Measurements from ENCODE around the gene PINLYP.

The PINLYP gene

DNA sequence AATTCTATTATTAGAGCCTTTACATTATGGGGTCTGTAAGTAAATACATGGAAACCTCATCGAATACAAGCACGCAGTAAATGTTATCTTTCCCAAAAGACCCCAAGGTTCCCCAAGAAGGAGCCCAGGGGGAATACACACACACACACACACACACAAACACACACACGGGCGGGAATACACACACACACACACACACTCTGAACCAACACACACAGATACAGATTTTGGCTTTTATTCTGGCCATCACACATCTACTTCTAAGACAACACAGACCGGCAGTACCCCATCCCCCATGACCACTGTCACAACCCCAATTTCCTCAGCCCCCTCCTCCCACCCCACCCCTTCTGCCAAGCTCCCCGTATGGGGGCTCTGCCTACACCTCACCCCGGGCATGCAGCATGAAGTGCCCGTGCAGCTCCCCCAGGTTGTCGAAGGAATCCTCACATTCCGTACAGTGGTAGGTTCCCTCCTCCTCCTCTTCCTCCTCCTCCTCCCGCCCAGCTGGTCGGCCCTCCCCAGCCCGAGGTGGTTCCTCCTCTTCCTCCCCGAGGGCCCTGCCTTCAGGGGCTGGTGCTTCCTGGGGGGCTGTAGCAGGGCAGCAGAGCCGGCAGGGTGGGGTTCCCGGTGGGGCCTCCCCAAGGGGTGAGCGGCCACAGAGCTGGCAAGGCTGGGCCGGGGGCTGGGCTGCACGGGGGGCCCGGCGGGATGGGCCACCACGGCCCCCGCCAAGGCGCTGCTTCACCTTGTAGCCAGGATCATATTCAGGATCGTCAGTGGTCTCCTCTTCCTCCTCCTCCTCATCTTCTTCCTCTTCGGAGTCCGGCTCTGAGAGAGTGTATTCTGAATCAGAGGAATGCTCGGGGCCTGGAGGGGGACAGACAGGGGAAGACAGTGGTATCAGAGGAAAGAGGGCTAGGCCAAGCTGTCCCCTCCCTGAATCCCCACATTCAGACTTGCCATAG lies 31.9 kb downstream of the PINLYP start:
- H3K4me3 ChIP-seq (ENCODE audit: low read length in 2 of 2): no peak overlapping the region
- H3K27me3 ChIP-seq (ENCODE audit: control insufficient read depth in 1 of 2, insufficient read depth in 2 of 2, low read length in 2 of 2): no peaks in the 10 kb centered on the region
- H3K27ac ChIP-seq (ENCODE audit: low read length): no peak overlapping the region
- H3K9me3 ChIP-seq (ENCODE audit: control insufficient read depth in 2 of 2, low read length in 2 of 2): no peaks in the 10 kb centered on the region
- peaks cover 15 to 19% of the 10 kb centered on the region in 2 donors for H3K36me3 ChIP-seq (ENCODE audit: control insufficient read depth in 2 of 2, insufficient read depth in 2 of 2, low read length in 2 of 2)
- no peak overlapping the region for H3K9ac ChIP-seq (ENCODE audit: low read length in 2 of 2)
- H3K4me1 ChIP-seq (ENCODE audit: control insufficient read depth, insufficient read depth, low read length): no peaks in the 10 kb centered on the region

DNA sequence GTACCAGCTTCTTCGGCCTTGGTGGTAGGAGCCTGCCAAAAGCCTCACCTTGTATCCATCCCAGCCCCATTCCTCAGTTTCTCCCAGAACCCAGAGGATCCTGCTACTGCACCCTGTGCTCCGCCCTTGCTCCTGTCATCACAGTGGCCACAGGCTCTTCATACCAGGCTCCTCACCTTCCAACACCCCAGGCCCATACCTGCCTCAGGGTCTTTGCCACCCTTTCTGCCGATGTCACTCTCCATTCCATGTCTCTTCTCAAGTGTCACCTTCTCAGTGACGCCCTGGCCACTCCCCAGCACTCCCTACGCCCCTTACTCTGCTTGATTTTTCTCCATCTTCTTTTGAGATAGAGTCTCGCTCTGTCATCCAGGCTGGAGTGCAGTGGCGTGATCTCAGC lies 34.3 kb downstream of the PINLYP start:
- no peaks in the 10 kb centered on the region for H3K4me1 ChIP-seq (ENCODE audit: control insufficient read depth, insufficient read depth, low read length)
- peaks cover 22 to 24% of the 10 kb centered on the region in 2 donors for H3K36me3 ChIP-seq (ENCODE audit: control insufficient read depth in 2 of 2, insufficient read depth in 2 of 2, low read length in 2 of 2)

DNA sequence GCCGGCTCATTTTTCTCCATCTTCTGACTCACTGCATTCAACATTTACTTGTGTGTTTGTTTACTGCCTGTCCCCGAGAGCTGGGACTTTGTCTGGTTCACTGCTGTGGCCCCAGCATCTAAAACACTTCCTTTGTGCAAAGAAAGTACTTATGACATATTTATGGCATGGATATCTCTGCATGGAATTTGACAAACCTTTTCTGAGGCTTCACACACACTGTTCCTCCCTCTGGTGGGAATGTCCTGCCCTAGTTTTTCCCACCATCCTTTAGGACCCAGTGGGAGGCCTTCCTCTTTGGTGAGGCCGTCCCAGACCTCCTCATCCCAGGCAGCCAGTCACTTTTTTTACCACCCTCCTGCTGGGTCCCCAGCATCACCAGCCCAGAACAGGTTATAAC lies 34.9 kb downstream of the PINLYP start:
- Histone ChIP-seq H3K36me3 (ENCODE audit: control insufficient read depth in 2 of 2, insufficient read depth in 2 of 2, low read length in 2 of 2) (peaks cover 22 to 24% of the 10 kb centered on the region in 2 donors), H3K27ac (ENCODE audit: low read length) (no peak overlapping the region), H3K9me3 (ENCODE audit: control insufficient read depth in 2 of 2, low read length in 2 of 2) (no peaks in the 10 kb centered on the region), H3K9ac (ENCODE audit: low read length in 2 of 2) (no peak overlapping the region), H3K27me3 (ENCODE audit: control insufficient read depth in 1 of 2, insufficient read depth in 2 of 2, low read length in 2 of 2) (no peaks in the 10 kb centered on the region), H3K4me1 (ENCODE audit: control insufficient read depth, insufficient read depth, low read length) (no peaks in the 10 kb centered on the region), H3K4me3 (ENCODE audit: low read length in 2 of 2) (no peak overlapping the region)

More for the DNA sequence above, 34.3 kb downstream of the PINLYP start:
- H3K9me3 ChIP-seq (ENCODE audit: control insufficient read depth in 2 of 2, low read length in 2 of 2): no peaks in the 10 kb centered on the region
- H3K9ac ChIP-seq (ENCODE audit: low read length in 2 of 2): no peak overlapping the region
- H3K27me3 ChIP-seq (ENCODE audit: control insufficient read depth in 1 of 2, insufficient read depth in 2 of 2, low read length in 2 of 2): no peaks in the 10 kb centered on the region
- H3K4me3 ChIP-seq (ENCODE audit: low read length in 2 of 2): no peak overlapping the region
- no peak overlapping the region for H3K27ac ChIP-seq (ENCODE audit: low read length)

DNA sequence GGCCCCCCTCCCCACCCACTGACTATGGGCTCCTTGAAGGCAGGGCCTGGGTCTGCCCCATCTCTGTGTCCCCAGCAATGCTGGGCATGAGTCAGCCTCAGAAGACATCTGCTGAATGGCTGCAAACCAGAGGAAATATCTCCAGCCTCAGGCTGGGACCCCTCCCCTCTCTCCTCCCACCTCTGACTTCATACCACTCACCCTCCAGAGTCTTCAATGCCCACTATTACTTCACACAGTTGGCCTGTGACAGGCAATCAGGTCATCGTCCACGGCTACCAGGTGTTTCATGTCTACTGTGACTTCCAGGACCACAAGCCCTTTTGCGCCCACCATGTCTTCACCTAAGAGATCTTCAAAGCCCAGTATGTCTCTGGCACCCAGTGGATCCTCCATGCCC lies 36.2 kb downstream of the PINLYP start, which contains the start of gene SRRM5:
Gene SRRM5, plus strand, starts transcription at position 301 of the 400 bp plus-strand sequence. Its CDS starts 34 bp downstream, at position 335.
- no peaks in the 10 kb centered on the region for H3K27me3 ChIP-seq (ENCODE audit: control insufficient read depth in 1 of 2, insufficient read depth in 2 of 2, low read length in 2 of 2)
- no peak within 1 kb of the TSS for H3K4me3 ChIP-seq (ENCODE audit: low read length in 2 of 2)
- H3K9ac ChIP-seq (ENCODE audit: low read length in 2 of 2): no peak within 1 kb of the TSS
- peaks cover 19 to 23% of the 10 kb centered on the region in 2 donors for H3K36me3 ChIP-seq (ENCODE audit: control insufficient read depth in 2 of 2, insufficient read depth in 2 of 2, low read length in 2 of 2)
- H3K27ac ChIP-seq (ENCODE audit: low read length): no peak within 1 kb of the TSS
- no peaks in the 10 kb centered on the region for H3K9me3 ChIP-seq (ENCODE audit: control insufficient read depth in 2 of 2, low read length in 2 of 2)
- H3K4me1 ChIP-seq (ENCODE audit: control insufficient read depth, insufficient read depth, low read length): no peaks in the 10 kb centered on the region

DNA sequence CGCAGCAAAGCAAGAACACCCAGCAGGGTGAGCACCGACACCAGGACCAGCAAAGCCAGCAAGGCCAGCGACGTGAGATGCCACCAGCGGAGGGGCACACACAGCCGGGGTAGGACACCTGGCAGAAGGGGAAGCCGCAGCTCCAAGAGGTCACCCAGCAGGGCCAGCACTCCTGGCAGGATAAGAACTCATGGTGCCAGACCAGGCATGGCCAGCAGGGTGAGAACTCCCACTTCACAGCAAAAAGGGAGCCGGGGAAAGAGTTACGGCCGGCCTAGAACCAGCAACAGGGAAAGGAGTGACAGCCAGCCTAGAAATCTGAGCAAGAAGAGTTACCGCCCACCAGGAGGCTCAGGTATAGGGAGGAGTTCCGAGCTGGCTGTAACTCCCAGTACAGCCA lies 36.8 kb downstream of the PINLYP start:
- Histone ChIP-seq H3K9ac (ENCODE audit: low read length in 2 of 2) (no peak overlapping the region), H3K4me3 (ENCODE audit: low read length in 2 of 2) (no peak overlapping the region), H3K27ac (ENCODE audit: low read length) (no peak overlapping the region), H3K27me3 (ENCODE audit: control insufficient read depth in 1 of 2, insufficient read depth in 2 of 2, low read length in 2 of 2) (no peaks in the 10 kb centered on the region), H3K4me1 (ENCODE audit: control insufficient read depth, insufficient read depth, low read length) (no peaks in the 10 kb centered on the region), H3K9me3 (ENCODE audit: control insufficient read depth in 2 of 2, low read length in 2 of 2) (no peaks in the 10 kb centered on the region), H3K36me3 (ENCODE audit: control insufficient read depth in 2 of 2, insufficient read depth in 2 of 2, low read length in 2 of 2) (peaks cover 13 to 21% of the 10 kb centered on the region in 2 donors)

DNA sequence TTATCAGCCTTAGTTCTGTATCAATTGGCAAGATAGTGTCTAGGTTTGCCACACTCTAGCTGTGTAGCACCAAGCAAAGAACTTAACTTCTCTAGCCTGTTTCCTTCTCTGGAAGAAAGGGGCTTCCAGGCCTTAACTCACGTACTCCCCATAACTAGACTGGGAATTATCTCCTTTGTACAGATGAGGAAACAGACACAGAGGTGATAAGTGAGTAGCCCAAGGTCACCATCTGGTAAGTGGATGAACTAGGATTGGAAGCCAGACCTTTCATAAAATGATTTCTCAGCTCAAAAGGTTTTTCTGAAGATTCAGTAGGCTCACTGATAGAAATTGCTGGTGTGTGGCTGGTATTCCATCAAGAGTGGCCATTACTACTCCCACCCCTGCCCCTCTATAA lies 40.7 kb downstream of the PINLYP start:
- no peak overlapping the region for H3K27ac ChIP-seq (ENCODE audit: low read length)
- peaks cover 7 to 19% of the 10 kb centered on the region in 2 donors for H3K36me3 ChIP-seq (ENCODE audit: control insufficient read depth in 2 of 2, insufficient read depth in 2 of 2, low read length in 2 of 2)
- H3K9ac ChIP-seq (ENCODE audit: low read length in 2 of 2): no peak overlapping the region
- no peaks in the 10 kb centered on the region for H3K9me3 ChIP-seq (ENCODE audit: control insufficient read depth in 2 of 2, low read length in 2 of 2)
- no peaks in the 10 kb centered on the region for H3K27me3 ChIP-seq (ENCODE audit: control insufficient read depth in 1 of 2, insufficient read depth in 2 of 2, low read length in 2 of 2)
- H3K4me1 ChIP-seq (ENCODE audit: control insufficient read depth, insufficient read depth, low read length): peaks cover 17% of the 10 kb centered on the region
- H3K4me3 ChIP-seq (ENCODE audit: low read length in 2 of 2): no peak overlapping the region

DNA sequence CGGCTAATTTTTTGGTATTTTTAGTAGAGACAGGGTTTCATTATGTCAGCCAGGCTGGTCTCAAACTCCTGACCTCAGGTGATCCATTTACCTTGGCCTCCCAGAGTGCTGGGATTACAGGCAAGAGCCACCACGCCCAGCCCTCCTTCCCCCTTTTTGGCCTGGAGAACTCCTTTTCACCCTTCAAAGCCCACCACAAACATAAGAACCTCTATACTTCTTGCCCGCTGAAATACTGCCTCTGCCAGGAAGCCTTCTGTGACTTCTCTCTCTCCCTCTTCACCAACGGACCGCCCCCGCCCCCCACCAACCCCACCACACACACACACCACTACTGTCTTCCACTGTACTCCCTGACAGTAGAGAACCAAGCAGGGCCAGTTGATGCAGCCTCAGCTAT lies 41.4 kb downstream of the PINLYP start:
- Histone ChIP-seq H3K4me1 (ENCODE audit: control insufficient read depth, insufficient read depth, low read length) (peaks cover 17% of the 10 kb centered on the region), H3K27me3 (ENCODE audit: control insufficient read depth in 1 of 2, insufficient read depth in 2 of 2, low read length in 2 of 2) (no peaks in the 10 kb centered on the region), H3K4me3 (ENCODE audit: low read length in 2 of 2) (no peak overlapping the region), H3K9ac (ENCODE audit: low read length in 2 of 2) (no peak overlapping the region), H3K36me3 (ENCODE audit: control insufficient read depth in 2 of 2, insufficient read depth in 2 of 2, low read length in 2 of 2) (peaks cover 7 to 15% of the 10 kb centered on the region in 2 donors), H3K27ac (ENCODE audit: low read length) (no peak overlapping the region), H3K9me3 (ENCODE audit: control insufficient read depth in 2 of 2, low read length in 2 of 2) (no peaks in the 10 kb centered on the region)

DNA sequence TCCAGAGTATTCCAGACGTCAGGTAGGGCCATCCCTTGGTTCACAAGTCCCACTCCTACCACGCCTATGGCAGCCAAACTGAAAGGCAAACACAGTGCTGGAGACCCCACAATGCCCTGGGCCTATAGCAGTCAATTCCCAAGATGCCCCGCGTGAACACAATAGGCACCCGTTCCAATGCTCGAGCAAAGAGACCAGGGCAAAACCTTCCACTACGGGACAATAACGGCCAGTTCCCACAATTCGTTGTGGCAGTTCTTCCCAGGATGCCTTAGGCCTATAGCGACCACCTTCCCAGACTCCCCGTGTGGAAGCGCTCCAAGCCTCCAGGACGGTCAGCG lies 43.3 kb downstream of the PINLYP start:
- H3K36me3 ChIP-seq (ENCODE audit: control insufficient read depth in 2 of 2, insufficient read depth in 2 of 2, low read length in 2 of 2): peaks cover 3% of the 10 kb centered on the region in 2 donors

DNA sequence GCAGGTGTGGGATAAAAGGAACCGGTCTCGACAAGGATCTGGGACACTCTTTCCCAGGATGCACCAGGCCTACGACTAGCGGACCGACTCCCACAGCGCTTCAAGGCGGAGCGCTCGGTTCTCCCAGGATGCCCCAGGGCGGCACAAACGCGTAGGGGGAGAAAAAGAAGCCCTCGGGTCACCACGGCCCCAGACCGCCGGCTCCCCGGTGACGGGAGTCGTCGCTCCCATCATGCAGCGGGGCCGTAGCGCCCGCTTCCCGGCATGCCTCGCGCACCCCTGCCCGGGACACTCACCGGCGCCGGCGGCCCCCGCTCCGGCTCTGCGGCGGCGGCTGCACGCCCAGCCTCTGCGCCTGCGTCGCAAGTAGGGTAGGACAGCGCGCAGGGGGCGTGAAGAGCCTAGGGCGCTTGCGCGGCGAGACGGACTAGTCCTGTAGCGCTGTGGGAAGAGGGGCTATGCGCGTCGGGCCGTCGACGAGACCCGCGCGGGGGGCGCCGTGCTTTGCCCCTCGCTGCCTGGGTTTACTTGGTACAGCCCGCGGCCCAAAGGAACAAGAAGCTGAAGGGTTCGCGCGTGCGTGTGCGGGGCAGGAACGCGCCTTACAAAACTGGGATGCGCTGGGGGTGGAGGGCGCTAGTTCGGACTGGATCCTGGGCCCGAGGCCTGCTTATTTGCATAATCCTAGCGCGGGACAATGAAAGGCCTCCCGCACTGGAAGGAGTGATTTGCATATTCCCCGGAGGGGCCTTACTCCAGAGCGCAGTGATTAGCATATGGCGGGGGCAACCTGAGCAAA lies 43.9 kb downstream of the PINLYP start, which contains the start of gene ZNF428:
Gene ZNF428, minus strand, starts transcription at position 368 of the 799 bp plus-strand sequence. CDS start 5,325 bp downstream, outside the sequence.
- peak within 1 kb of the TSS; percentile 79 to 96 for H3K4me3 ChIP-seq (ENCODE audit: low read length in 2 of 2)
- no peaks in the 10 kb centered on the region for H3K36me3 ChIP-seq (ENCODE audit: control insufficient read depth in 2 of 2, insufficient read depth in 2 of 2, low read length in 2 of 2)
- H3K9me3 ChIP-seq (ENCODE audit: control insufficient read depth in 2 of 2, low read length in 2 of 2): no peaks in the 10 kb centered on the region
- H3K27ac ChIP-seq (ENCODE audit: low read length): peak within 1 kb of the TSS; percentile 90
- no peaks in the 10 kb centered on the region for H3K27me3 ChIP-seq (ENCODE audit: control insufficient read depth in 1 of 2, insufficient read depth in 2 of 2, low read length in 2 of 2)
- peak within 1 kb of the TSS; percentile 72 to 99 for H3K9ac ChIP-seq (ENCODE audit: low read length in 2 of 2)
- peaks cover 17% of the 10 kb centered on the region for H3K4me1 ChIP-seq (ENCODE audit: control insufficient read depth, insufficient read depth, low read length)

More for the DNA sequence above, 43.3 kb downstream of the PINLYP start:
- H3K9ac ChIP-seq (ENCODE audit: low read length in 2 of 2): peak overlapping the region; percentile 72 to 99
- H3K9me3 ChIP-seq (ENCODE audit: control insufficient read depth in 2 of 2, low read length in 2 of 2): no peaks in the 10 kb centered on the region
- no peaks in the 10 kb centered on the region for H3K27me3 ChIP-seq (ENCODE audit: control insufficient read depth in 1 of 2, insufficient read depth in 2 of 2, low read length in 2 of 2)
- peaks cover 17% of the 10 kb centered on the region for H3K4me1 ChIP-seq (ENCODE audit: control insufficient read depth, insufficient read depth, low read length)
- H3K27ac ChIP-seq (ENCODE audit: low read length): peak overlapping the region; percentile 90
- peak overlapping the region; percentile 79 to 96 for H3K4me3 ChIP-seq (ENCODE audit: low read length in 2 of 2)

DNA sequence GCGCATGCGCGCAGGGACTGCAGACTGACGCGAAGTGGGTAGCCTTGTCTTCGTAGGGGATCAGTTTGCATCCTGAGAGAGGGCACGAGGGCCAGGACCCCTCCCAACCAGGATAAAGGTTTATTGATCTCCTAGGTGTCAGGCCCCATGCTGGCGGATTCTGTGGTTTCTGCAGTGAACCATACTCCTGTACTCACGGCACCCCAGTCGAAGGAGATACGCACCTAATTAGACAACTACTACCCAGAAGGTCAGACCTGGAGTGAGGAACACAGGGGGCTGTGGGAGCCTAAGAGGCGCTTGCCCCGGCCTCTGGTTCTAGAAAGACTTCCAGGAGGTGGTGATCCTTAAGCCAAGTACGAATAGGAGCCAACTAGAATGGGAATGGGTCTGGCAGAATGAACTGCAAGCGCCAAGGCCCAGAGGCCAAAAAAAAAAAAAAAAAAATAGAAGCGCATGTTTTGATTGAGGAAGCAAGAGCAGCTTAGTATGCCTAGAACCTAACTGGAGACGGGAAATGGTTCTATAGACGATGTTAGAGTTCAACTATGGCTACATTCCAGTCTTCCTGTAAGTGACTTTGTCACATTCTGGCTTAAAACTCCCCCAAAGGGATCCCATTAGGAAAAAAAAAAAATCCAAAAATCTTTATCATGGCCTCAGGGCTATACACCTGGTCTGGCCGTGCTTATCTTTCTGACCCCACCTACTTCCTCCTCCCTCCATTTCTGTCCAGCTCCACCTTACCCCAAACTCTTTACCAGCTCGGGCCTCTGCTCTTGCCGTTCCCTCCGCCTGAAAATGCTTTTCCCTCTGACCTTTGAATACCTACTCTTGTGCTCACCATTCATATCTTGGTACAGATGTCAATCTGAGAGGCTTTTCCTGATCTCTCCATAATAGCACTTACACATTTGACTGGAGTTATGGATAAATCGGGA lies 44.7 kb downstream of the PINLYP start:
- Histone ChIP-seq H3K9ac (ENCODE audit: low read length in 2 of 2) (peak overlapping the region; percentile 72 to 99), H3K9me3 (ENCODE audit: control insufficient read depth in 2 of 2, low read length in 2 of 2) (no peaks in the 10 kb centered on the region), H3K36me3 (ENCODE audit: control insufficient read depth in 2 of 2, insufficient read depth in 2 of 2, low read length in 2 of 2) (no peaks in the 10 kb centered on the region), H3K4me3 (ENCODE audit: low read length in 2 of 2) (peak overlapping the region; percentile 79 to 96), H3K27ac (ENCODE audit: low read length) (peak overlapping the region; percentile 90), H3K4me1 (ENCODE audit: control insufficient read depth, insufficient read depth, low read length) (peaks cover 17% of the 10 kb centered on the region), H3K27me3 (ENCODE audit: control insufficient read depth in 1 of 2, insufficient read depth in 2 of 2, low read length in 2 of 2) (no peaks in the 10 kb centered on the region)

Data from stomach smooth muscle (tissue), 2 donors.